SU-DHL-6 (cell line): ENCODE results near the gene COL20A1.

ENCODE experiments used
- H2AFZ ChIP-seq: fragments of 200-600 bp; sonication (generic); 2 replicates; pipeline ENCODE4 v1.6.1; 2014; ENCODE audit warnings: low read depth, mild to moderate bottlenecking, moderate library complexity, mixed read lengths, antibody characterized with exemption, low read length; ENCODE audit not compliant: severe bottlenecking
- H3F3A ChIP-seq: fragments of 200-600 bp; shearing (Covaris generic); 2 replicates; pipeline ENCODE4 v1.6.0; 2016; ENCODE audit warnings: antibody characterized with exemption, mild to moderate bottlenecking; ENCODE audit not compliant: insufficient read depth
- H3K27ac ChIP-seq: fragments of 200-600 bp; sonication (generic); 2 replicates; pipeline ENCODE4 v1.5.1; 2016; ENCODE audit warnings: low read depth, mild to moderate bottlenecking, low read length, moderate library complexity, mixed read lengths
- H3K27me3 ChIP-seq: fragments of 200-600 bp; sonication (generic), shearing (Covaris generic); 2 replicates; pipeline ENCODE4 v1.6.0; 2014; ENCODE audit warnings: mild to moderate bottlenecking, low read length
- H3K36me3 ChIP-seq: fragments of 200-600 bp; sonication (generic); 2 replicates; pipeline ENCODE4 v1.6.1; 2014; ENCODE audit warnings: mild to moderate bottlenecking, low read length, mixed read lengths
- H3K4me2 ChIP-seq: fragments of 300-600, 200-600 bp; shearing (Covaris generic), sonication (generic); 2 replicates; pipeline ENCODE4 v1.6.0; 2014; ENCODE audit warnings: low read length, low read depth, mild to moderate bottlenecking; ENCODE audit not compliant: poor library complexity, severe bottlenecking
- H3K4me3 ChIP-seq: fragments of 200-600 bp; sonication (generic); 2 replicates; pipeline ENCODE4 v1.5.1; 2014; ENCODE audit warnings: antibody characterized with exemption, low read length, mild to moderate bottlenecking, mixed read lengths; ENCODE audit not compliant: insufficient read depth, poor library complexity, severe bottlenecking
- H3K79me2 ChIP-seq: fragments of 200-600 bp; sonication (generic); 2 replicates; pipeline ENCODE4 v1.6.1; 2014; ENCODE audit warnings: mild to moderate bottlenecking, low read length, moderate library complexity; ENCODE audit not compliant: insufficient read depth
- H3K9ac ChIP-seq: fragments of 200-600 bp; sonication (generic); 2 replicates; pipeline ENCODE4 v1.7.0; 2014; ENCODE audit warnings: mild to moderate bottlenecking, low read length
- H3K9me2 ChIP-seq: fragments of 200-600 bp; sonication (generic); replicated peaks from 2 replicates; pipeline ENCODE4 v1.6.1; 2014; ENCODE audit warnings: low read length; ENCODE audit not compliant: insufficient read depth
- H3K9me3 ChIP-seq: fragments of 200-600 bp; sonication (generic); 2 replicates; pipeline ENCODE4 v1.6.1; 2014; ENCODE audit warnings: low read length, mixed read lengths; ENCODE audit not compliant: insufficient read depth
- H4K20me1 ChIP-seq: fragments of 200-600 bp; sonication (generic); 2 replicates; pipeline ENCODE4 v1.6.1; 2014; ENCODE audit warnings: low read depth, mild to moderate bottlenecking, antibody characterized with exemption, low read length, moderate library complexity, mixed read lengths
- EZH2phosphoT487 ChIP-seq: fragments of 200-600 bp; sonication (generic), shearing (Covaris generic); conservative IDR thresholded peaks from 2 replicates; pipeline ENCODE4 v1.6.1; 2018; ENCODE audit warnings: mild to moderate bottlenecking, antibody characterized with exemption, low read length, moderate library complexity, mixed read lengths
- TF ChIP-seq, protein P1 (sequence below): fragments of 200-600 bp; sonication (generic); IDR thresholded peaks from one replicate; pipeline ENCODE4 v1.5.1; 2017; ENCODE audit warnings: antibody characterized with exemption, mild to moderate bottlenecking, low read length, moderate library complexity; ENCODE audit not compliant: insufficient read depth, poor library complexity, severe bottlenecking

Gene COL20A1

DNA sequence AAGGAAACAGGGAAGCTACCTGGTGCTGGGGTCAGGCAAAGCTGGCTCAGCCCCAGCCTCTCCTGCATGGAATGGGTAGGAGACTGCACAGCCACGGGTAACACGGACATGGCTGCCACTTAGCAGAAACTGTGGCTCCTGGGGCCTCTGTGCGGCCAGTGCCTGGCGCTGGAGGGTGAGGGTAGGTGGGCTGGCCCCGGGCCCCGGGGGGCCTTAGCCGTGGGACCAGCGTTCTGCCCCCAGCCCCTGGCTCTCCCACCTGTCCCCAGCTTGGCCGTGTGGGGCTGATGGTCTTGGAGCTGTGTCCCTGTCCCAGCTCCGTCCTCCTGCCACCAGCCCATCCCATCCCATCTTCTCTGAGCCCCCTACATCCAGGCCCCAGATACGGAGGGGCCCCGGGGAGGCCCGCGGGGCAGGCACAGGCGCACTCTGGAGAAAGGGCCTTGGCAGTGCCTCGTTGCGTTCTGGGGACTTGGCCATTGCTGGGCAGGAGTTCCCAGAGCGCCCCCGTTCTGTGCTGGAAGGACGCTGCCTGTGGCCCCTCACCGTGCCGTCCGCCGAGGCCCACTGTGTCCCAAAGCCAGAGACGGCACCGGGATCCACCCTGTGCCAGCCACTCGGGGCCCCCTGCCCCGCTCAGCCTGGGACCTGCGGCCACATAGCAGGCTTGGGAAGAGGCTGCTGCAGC is 56.0 kb downstream of the COL20A1 start:
- H3K9ac ChIP-seq: no peak overlapping the region
- no peak overlapping the region for H2AFZ ChIP-seq
- H3K36me3 ChIP-seq: no peaks in the 10 kb centered on the region
- H3K4me3 ChIP-seq: no peak overlapping the region
- no peaks in the 10 kb centered on the region for H3K9me2 ChIP-seq
- H3K79me2 ChIP-seq: no peaks in the 10 kb centered on the region
- no peaks in the 10 kb centered on the region for H4K20me1 ChIP-seq
- no peak for TF ChIP-seq EZH2phosphoT487
- TF ChIP-seq, protein P1, sequence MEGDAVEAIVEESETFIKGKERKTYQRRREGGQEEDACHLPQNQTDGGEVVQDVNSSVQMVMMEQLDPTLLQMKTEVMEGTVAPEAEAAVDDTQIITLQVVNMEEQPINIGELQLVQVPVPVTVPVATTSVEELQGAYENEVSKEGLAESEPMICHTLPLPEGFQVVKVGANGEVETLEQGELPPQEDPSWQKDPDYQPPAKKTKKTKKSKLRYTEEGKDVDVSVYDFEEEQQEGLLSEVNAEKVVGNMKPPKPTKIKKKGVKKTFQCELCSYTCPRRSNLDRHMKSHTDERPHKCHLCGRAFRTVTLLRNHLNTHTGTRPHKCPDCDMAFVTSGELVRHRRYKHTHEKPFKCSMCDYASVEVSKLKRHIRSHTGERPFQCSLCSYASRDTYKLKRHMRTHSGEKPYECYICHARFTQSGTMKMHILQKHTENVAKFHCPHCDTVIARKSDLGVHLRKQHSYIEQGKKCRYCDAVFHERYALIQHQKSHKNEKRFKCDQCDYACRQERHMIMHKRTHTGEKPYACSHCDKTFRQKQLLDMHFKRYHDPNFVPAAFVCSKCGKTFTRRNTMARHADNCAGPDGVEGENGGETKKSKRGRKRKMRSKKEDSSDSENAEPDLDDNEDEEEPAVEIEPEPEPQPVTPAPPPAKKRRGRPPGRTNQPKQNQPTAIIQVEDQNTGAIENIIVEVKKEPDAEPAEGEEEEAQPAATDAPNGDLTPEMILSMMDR: no peak
- H3K9me3 ChIP-seq: no peaks in the 10 kb centered on the region
- no peaks in the 10 kb centered on the region for H3F3A ChIP-seq
- no peak overlapping the region for H3K27ac ChIP-seq
- H3K27me3 ChIP-seq: no peaks in the 10 kb centered on the region
- no peak overlapping the region for H3K4me2 ChIP-seq

DNA sequence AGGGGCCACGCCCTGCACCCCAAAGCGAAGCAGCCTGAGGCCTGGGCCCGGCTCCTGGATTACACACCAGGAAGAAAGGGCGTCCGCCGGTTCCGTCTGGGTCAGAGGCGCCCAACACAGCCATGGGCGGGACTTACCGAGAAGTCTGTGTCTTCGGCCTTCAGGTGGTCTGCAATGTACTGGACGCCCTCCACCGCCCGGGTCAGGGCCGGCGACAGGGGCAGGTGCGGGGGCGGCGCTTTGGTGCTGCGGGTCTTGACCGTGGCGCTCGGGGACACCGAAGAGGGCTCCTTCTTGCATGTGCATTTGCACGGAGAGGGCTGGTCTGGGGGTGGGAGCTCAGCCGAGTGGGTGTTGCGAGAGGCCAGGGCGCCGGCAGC is 56.5 kb downstream of the COL20A1 start:
- Histone ChIP-seq H3K9me3 (no peaks in the 10 kb centered on the region), H3K36me3 (no peaks in the 10 kb centered on the region), H2AFZ (no peak overlapping the region), H3K9me2 (no peaks in the 10 kb centered on the region), H3K4me2 (no peak overlapping the region), H4K20me1 (no peaks in the 10 kb centered on the region), H3K79me2 (no peaks in the 10 kb centered on the region), H3K9ac (no peak overlapping the region), H3K4me3 (no peak overlapping the region), H3F3A (no peaks in the 10 kb centered on the region), H3K27ac (no peak overlapping the region), H3K27me3 (no peaks in the 10 kb centered on the region)
- TF ChIP-seq EZH2phosphoT487: no peak
- TF ChIP-seq, protein P1: no peak

DNA sequence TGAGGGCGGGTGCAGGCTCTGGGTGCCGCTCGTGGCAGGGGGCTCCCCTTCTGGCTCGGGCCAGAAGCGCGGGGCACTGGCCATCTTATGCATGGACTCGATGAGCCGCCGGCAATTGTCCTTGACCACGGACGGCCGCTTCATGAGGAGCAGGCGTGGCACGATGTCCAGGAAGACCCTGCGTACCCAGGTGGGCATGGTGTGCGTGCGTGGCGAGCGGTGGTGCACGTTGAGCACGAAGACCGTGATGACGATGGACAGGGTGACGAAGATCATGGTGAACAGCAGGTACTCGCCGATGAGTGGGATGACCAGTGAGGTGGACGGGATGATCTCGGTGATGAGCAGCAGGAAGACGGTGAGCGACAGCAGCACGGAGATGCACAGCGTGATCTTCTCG is 57.2 kb downstream of the COL20A1 start:
- no peak overlapping the region for H3K4me3 ChIP-seq
- H3K79me2 ChIP-seq: no peaks in the 10 kb centered on the region
- H2AFZ ChIP-seq: no peak overlapping the region
- H3K9me3 ChIP-seq: no peaks in the 10 kb centered on the region
- TF ChIP-seq EZH2phosphoT487: no peak
- H3K9ac ChIP-seq: no peak overlapping the region
- no peaks in the 10 kb centered on the region for H3K27me3 ChIP-seq
- no peaks in the 10 kb centered on the region for H3F3A ChIP-seq
- no peak overlapping the region for H3K4me2 ChIP-seq
- H3K27ac ChIP-seq: no peak overlapping the region
- H3K36me3 ChIP-seq: no peaks in the 10 kb centered on the region
- H3K9me2 ChIP-seq: no peaks in the 10 kb centered on the region
- H4K20me1 ChIP-seq: no peaks in the 10 kb centered on the region

DNA sequence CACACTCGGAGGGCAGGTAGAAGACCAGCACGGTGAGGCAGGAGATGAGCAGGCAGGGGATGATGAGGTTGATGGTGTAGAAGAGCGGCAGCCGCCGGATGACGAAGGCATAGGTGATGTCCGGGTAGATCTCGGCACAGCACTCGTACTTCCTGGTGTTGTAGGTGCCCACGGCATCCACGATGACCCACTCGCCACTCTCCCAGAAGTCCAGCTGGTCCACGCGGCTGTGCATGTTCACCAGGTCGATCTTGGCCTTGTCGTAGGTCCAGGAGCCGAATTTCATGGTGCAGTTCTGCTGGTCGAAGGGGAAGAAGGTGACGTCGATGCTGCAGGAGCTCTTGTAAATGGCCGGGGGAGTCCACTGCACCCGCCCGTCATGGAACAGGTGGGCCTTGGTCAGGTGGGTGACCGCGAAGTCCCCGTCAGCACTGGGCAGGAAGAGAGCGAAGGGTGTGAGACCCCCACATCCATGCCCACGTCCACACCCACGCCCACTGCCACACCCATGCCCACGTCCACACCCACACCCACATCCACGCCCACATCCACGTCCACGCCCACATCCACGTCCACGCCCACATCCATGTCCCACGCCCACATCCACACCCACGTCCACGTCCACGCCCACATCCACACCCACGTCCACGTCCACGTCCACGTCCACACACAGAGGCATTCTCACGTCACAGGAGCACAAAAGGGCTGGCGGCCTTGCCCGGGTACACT is 57.8 kb downstream of the COL20A1 start:
- no peak overlapping the region for H3K4me2 ChIP-seq
- no peaks in the 10 kb centered on the region for H3F3A ChIP-seq
- H3K36me3 ChIP-seq: no peaks in the 10 kb centered on the region
- H4K20me1 ChIP-seq: no peaks in the 10 kb centered on the region
- H3K4me3 ChIP-seq: no peak overlapping the region
- no peak overlapping the region for H3K9ac ChIP-seq
- TF ChIP-seq, protein P1: no peak
- TF ChIP-seq EZH2phosphoT487: no peak
- no peaks in the 10 kb centered on the region for H3K9me2 ChIP-seq
- H3K27me3 ChIP-seq: no peaks in the 10 kb centered on the region
- no peak overlapping the region for H3K27ac ChIP-seq
- H3K79me2 ChIP-seq: no peaks in the 10 kb centered on the region
- no peaks in the 10 kb centered on the region for H3K9me3 ChIP-seq
- H2AFZ ChIP-seq: no peak overlapping the region
